Measurements from ENCODE around the gene KSR2.
"Not testable (repeated sequence)": the region's sequence is repeated elsewhere in the genome, so short reads cannot be mapped to it uniquely, and the experiment has no call there.

KSR2 gene

GRCh38 chr12:117742721-117743120, 226.1 kb downstream of the KSR2 start:
- no peak for DNase-seq

GRCh38 chr12:117738233-117738632, 230.6 kb downstream of the KSR2 start:
- DNase-seq: no peak

GRCh38 chr12:117733549-117733805, 235.3 kb downstream of the KSR2 start:
- DNase-seq: no peak

GRCh38 chr12:117732761-117733548, 235.8 kb downstream of the KSR2 start:
- DNase-seq: no peak

- DNase-seq: not testable (repeated sequence)
These were observed 237.7 kb downstream of the KSR2 start for GRCh38 chr12:117731131-117731530.

GRCh38 chr12:117727301-117727700, 241.5 kb downstream of the KSR2 start:
- DNase-seq: no peak

GRCh38 chr12:117724543-117724942, 244.2 kb downstream of the KSR2 start:
- DNase-seq: no peak

- no peak for DNase-seq
These were observed 250.2 kb downstream of the KSR2 start for GRCh38 chr12:117718559-117718958.

- no peak for DNase-seq
These were observed 250.6 kb downstream of the KSR2 start for GRCh38 chr12:117718141-117718540.

- DNase-seq: no peak
These were observed 254.6 kb downstream of the KSR2 start for GRCh38 chr12:117714203-117714602.

GRCh38 chr12:117710121-117710520, 258.7 kb downstream of the KSR2 start:
- DNase-seq: no peak

GRCh38 chr12:117707861-117708260, 260.9 kb downstream of the KSR2 start:
- no peak for DNase-seq

- no peak for DNase-seq
These were observed 265.2 kb downstream of the KSR2 start for GRCh38 chr12:117703584-117703983.

- no peak for DNase-seq
These were observed 266.0 kb downstream of the KSR2 start for GRCh38 chr12:117702741-117703140.

- DNase-seq: no peak
These were observed 269.2 kb downstream of the KSR2 start for GRCh38 chr12:117699575-117699974.

- DNase-seq: no peak
These were observed 269.7 kb downstream of the KSR2 start for GRCh38 chr12:117699118-117699517.

- no peak for DNase-seq
These were observed 272.8 kb downstream of the KSR2 start for GRCh38 chr12:117695956-117696355.

GRCh38 chr12:117692512-117692911, 276.3 kb downstream of the KSR2 start:
- DNase-seq: no peak

- no peak for DNase-seq
These were observed 278.9 kb downstream of the KSR2 start for GRCh38 chr12:117689857-117690256.

GRCh38 chr12:117688446-117688845, 280.3 kb downstream of the KSR2 start:
- DNase-seq: no peak

- DNase-seq: no peak
These were observed 281.8 kb downstream of the KSR2 start for GRCh38 chr12:117686911-117687377.

- no peak for DNase-seq
These were observed 282.6 kb downstream of the KSR2 start for GRCh38 chr12:117686210-117686609.

GRCh38 chr12:117685110-117685926, 283.5 kb downstream of the KSR2 start:
- DNase-seq: no peak

- no peak for DNase-seq
These were observed 284.3 kb downstream of the KSR2 start for GRCh38 chr12:117684471-117684870.
